ENCODE measurements around the gene SPAG6.
"Not testable (repeated sequence)": the region's sequence is repeated elsewhere in the genome, so short reads cannot be mapped to it uniquely, and the experiment has no call there.

Gene SPAG6

GRCh38 chr10:22351131-22351703 lies 5.9 kb downstream of the SPAG6 start (continued):
- TF ChIP-seq PRDM2 (tag by site-specific recombination; IDR thresholded peaks at IDR 0.05; ENCODE audit: borderline replicate concordance), result no peak
- TF ChIP-seq ZNF350 (tag by site-specific recombination; IDR thresholded peaks at IDR 0.05), result no peak
- TF ChIP-seq ZNF211 (tag by site-specific recombination; IDR thresholded peaks at IDR 0.05; ENCODE audit: low read depth), result no peak
- no peak for TF ChIP-seq ZNF544 (tag by site-specific recombination; IDR thresholded peaks at IDR 0.05)
- TF ChIP-seq ZNF433 (tag by site-specific recombination; IDR thresholded peaks at IDR 0.05; ENCODE audit: low read depth), result no peak
- no peak for TF ChIP-seq ZNF670 (tag by site-specific recombination; IDR thresholded peaks at IDR 0.05; ENCODE audit: low read depth)
- no peak for TF ChIP-seq PATZ1 (tag by site-specific recombination; IDR thresholded peaks at IDR 0.05)

- TF ChIP-seq PRDM1 (tag by site-specific recombination; IDR thresholded peaks at IDR 0.05) (peak; percentile 69), ZNF19 (tag by site-specific recombination; IDR thresholded peaks at IDR 0.05; ENCODE audit: low read depth) (no peak)
- Histone ChIP-seq H3K27ac (ENCODE audit: extremely low read depth, low read depth, low read length) (no peak overlapping the region), H3K36me3 (ENCODE audit: control insufficient read depth in 2 of 2, insufficient read depth in 1 of 2, low read length in 2 of 2) (no peaks in the 10 kb centered on the region), H3K4me3 (ENCODE audit: low read depth, low read length) (no peak overlapping the region), H3K4me1 (ENCODE audit: control insufficient read depth, insufficient read depth, low read length) (no peaks in the 10 kb centered on the region), H3K9me3 (ENCODE audit: control insufficient read depth, insufficient read depth, low read depth, low read length) (no peaks in the 10 kb centered on the region)
- ChIA-PET POLR2A (interaction anchor here (1.5 kb wide), 1 partner anchor 16 kb away, joined by 8 read pairs; no protein-coding TSS in a partner anchor), CTCF (no interaction called here)
These were observed 11.1 kb downstream of the SPAG6 start for GRCh38 chr10:22356324-22356873.

GRCh38 chr10:22357770-22358169 lies 12.5 kb downstream of the SPAG6 start:
- H3K9me3 ChIP-seq (ENCODE audit: control insufficient read depth, insufficient read depth, low read depth, low read length); H3K27ac ChIP-seq (ENCODE audit: extremely low read depth, low read depth, low read length); CTCF ChIA-PET; H3K4me3 ChIP-seq (ENCODE audit: low read depth, low read length); H3K36me3 ChIP-seq (ENCODE audit: control insufficient read depth in 2 of 2, insufficient read depth in 1 of 2, low read length in 2 of 2); H3K4me1 ChIP-seq (ENCODE audit: control insufficient read depth, insufficient read depth, low read length); POLR2A ChIA-PET: not testable (repeated sequence)
- TF ChIP-seq ZNF580 (tag by site-specific recombination; IDR thresholded peaks at IDR 0.05) (peak; percentile 55; the same call in 1 of the 2 replicates), ZNF146 (tag by site-specific recombination; IDR thresholded peaks at IDR 0.05) (peak; percentile 96)

GRCh38 chr10:22363305-22363704 lies 18.0 kb downstream of the SPAG6 start:
- ChIA-PET POLR2A (no interaction called here), CTCF (no interaction called here)
- no peaks in the 10 kb centered on the region for H3K9me3 ChIP-seq (ENCODE audit: control insufficient read depth, insufficient read depth, low read depth, low read length)
- H3K27ac ChIP-seq (ENCODE audit: extremely low read depth, low read depth, low read length), result no peak overlapping the region
- H3K4me3 ChIP-seq (ENCODE audit: low read depth, low read length), result no peak overlapping the region
- no peaks in the 10 kb centered on the region for H3K36me3 ChIP-seq (ENCODE audit: control insufficient read depth in 2 of 2, insufficient read depth in 1 of 2, low read length in 2 of 2)
- no peak for TF ChIP-seq KLF1 (tag by site-specific recombination; IDR thresholded peaks at IDR 0.05)
- TF ChIP-seq ZNF837 (tag by site-specific recombination; IDR thresholded peaks at IDR 0.05), result no peak
- TF ChIP-seq REST (tag by site-specific recombination; IDR thresholded peaks at IDR 0.05), result no peak
- TF ChIP-seq ZNF510 (tag by site-specific recombination; IDR thresholded peaks at IDR 0.05; ENCODE audit: insufficient replicate concordance), result no peak
- no peak for TF ChIP-seq EGR2 (tag by site-specific recombination; IDR thresholded peaks at IDR 0.05; ENCODE audit: low read depth)
- TF ChIP-seq GLIS2 (tag by site-specific recombination; IDR thresholded peaks at IDR 0.05), result no peak
- no peaks in the 10 kb centered on the region for H3K4me1 ChIP-seq (ENCODE audit: control insufficient read depth, insufficient read depth, low read length)

Data from HEK293 (cell line).